Measurements from ENCODE around the gene RIMKLB.

RIMKLB gene

DNA sequence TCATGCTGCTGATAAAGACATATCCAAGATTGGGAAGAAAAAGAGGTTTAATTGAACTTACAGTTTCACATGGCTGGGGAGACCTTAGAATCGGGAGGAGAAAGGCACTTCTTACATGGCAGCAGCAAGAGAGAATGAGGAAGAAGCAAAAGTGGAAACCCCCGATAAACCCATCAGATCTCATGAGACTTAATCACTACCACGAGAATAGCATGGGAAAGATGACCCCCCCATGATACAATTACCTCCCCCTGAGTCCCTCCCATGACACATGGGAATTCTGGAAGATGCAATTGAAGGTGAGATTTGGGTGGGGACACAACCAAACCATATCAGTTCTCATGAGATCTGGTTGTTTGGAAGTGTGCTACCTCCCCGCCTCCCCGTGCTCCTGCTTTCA is 25.4 kb upstream of the RIMKLB start:
- H3K4me1 ChIP-seq (ENCODE audit: control insufficient read depth, insufficient read depth, low read length): no peaks in the 10 kb centered on the region
- no peaks in the 10 kb centered on the region for H3K27me3 ChIP-seq (ENCODE audit: control insufficient read depth, insufficient read depth, low read length)
- H3K9ac ChIP-seq (ENCODE audit: low read depth, low read length): no peak overlapping the region
- H3K4me3 ChIP-seq (ENCODE audit: low read length): no peak overlapping the region
- no peaks in the 10 kb centered on the region for H3K36me3 ChIP-seq (ENCODE audit: insufficient read depth, low read length)
- no peak overlapping the region for H3K4me2 ChIP-seq (ENCODE audit: low read length)
- no peaks in the 10 kb centered on the region for H3K9me3 ChIP-seq (replicated peaks; ENCODE audit: low read length)

DNA sequence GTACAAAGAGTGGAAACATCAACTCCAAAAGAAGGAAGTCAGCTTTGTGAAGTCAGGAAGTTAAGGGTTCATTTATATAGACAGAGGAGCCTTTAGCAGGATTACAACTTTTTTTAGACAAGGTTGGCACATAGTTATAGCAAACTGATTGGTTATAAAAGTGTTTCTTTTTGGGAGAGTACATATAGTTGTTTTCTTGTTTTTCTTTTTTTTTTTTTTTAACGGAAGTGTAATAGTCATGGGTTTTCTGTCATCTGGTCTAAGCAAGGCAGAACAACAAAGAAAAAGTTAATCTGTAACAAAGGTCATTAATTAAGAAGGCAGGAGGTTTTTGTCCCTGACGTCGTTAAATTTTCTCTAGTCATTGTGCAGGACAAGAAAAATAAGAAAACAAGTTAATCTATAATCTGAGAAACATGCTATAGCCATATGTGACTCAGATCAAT is 22.2 kb upstream of the RIMKLB start:
- H3K9me3 ChIP-seq (replicated peaks; ENCODE audit: low read length): no peaks in the 10 kb centered on the region
- no peak overlapping the region for H3K4me2 ChIP-seq (ENCODE audit: low read length)
- H3K9ac ChIP-seq (ENCODE audit: low read depth, low read length): no peak overlapping the region
- H3K36me3 ChIP-seq (ENCODE audit: insufficient read depth, low read length): no peaks in the 10 kb centered on the region
- no peaks in the 10 kb centered on the region for H3K4me1 ChIP-seq (ENCODE audit: control insufficient read depth, insufficient read depth, low read length)
- no peak overlapping the region for H3K4me3 ChIP-seq (ENCODE audit: low read length)
- no peaks in the 10 kb centered on the region for H3K27me3 ChIP-seq (ENCODE audit: control insufficient read depth, insufficient read depth, low read length)

DNA sequence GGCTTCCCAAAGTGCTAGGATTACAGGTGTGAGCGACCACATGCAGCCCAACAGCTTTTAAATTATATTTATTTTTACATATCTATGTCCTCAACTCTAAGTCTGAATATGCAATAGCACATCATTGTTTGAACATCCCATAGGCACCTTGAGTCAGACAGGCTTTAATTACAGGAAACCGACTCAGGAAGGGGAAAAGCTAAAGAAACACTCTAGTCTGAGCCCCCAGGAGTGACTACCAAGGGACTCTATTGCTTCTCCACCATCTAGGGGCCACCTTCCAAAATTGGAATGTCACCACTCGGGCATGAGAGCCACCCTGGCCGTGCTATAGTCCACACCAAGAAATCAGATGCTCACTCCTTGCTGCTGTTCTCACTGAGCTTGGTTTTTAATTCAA is 21.1 kb upstream of the RIMKLB start:
- no peak overlapping the region for H3K4me3 ChIP-seq (ENCODE audit: low read length)
- no peaks in the 10 kb centered on the region for H3K27me3 ChIP-seq (ENCODE audit: control insufficient read depth, insufficient read depth, low read length)
- H3K9me3 ChIP-seq (replicated peaks; ENCODE audit: low read length): no peaks in the 10 kb centered on the region
- H3K4me2 ChIP-seq (ENCODE audit: low read length): no peak overlapping the region
- no peak overlapping the region for H3K9ac ChIP-seq (ENCODE audit: low read depth, low read length)
- H3K4me1 ChIP-seq (ENCODE audit: control insufficient read depth, insufficient read depth, low read length): peaks cover 10% of the 10 kb centered on the region
- no peaks in the 10 kb centered on the region for H3K36me3 ChIP-seq (ENCODE audit: insufficient read depth, low read length)

DNA sequence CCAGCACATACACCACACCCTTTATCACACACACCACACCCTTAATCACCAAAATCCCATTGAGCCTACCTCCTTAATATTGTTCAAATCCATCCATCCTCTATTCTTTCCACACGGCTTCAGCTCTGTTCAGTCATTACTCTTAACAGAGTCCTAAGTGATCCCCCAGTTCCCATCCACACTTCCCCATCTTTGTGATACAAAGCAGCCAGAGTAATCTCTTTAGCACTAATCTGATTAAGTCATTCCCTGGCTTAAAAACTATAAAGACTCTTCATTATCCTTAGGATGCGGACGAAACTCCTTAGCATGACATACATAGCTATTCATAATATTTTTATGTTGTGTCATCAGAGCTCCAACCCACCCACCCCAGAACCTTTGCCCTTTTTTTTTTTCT is 20.4 kb upstream of the RIMKLB start:
- Histone ChIP-seq H3K36me3 (ENCODE audit: insufficient read depth, low read length) (no peaks in the 10 kb centered on the region), H3K4me1 (ENCODE audit: control insufficient read depth, insufficient read depth, low read length) (peaks cover 13% of the 10 kb centered on the region), H3K27me3 (ENCODE audit: control insufficient read depth, insufficient read depth, low read length) (no peaks in the 10 kb centered on the region), H3K9me3 (replicated peaks; ENCODE audit: low read length) (no peaks in the 10 kb centered on the region), H3K9ac (ENCODE audit: low read depth, low read length) (no peak overlapping the region), H3K4me3 (ENCODE audit: low read length) (no peak overlapping the region), H3K4me2 (ENCODE audit: low read length) (no peak overlapping the region)

- H3K4me3 ChIP-seq (ENCODE audit: low read length): no peak overlapping the region
- H3K4me1 ChIP-seq (ENCODE audit: control insufficient read depth, insufficient read depth, low read length): peaks cover 13% of the 10 kb centered on the region
- no peak overlapping the region for H3K9ac ChIP-seq (ENCODE audit: low read depth, low read length)
- no peaks in the 10 kb centered on the region for H3K9me3 ChIP-seq (replicated peaks; ENCODE audit: low read length)
- no peaks in the 10 kb centered on the region for H3K27me3 ChIP-seq (ENCODE audit: control insufficient read depth, insufficient read depth, low read length)
- H3K4me2 ChIP-seq (ENCODE audit: low read length): no peak overlapping the region
- no peaks in the 10 kb centered on the region for H3K36me3 ChIP-seq (ENCODE audit: insufficient read depth, low read length)
Observed at GRCh38 chr12:8678661-8679111, 19.1 kb upstream of the RIMKLB start.

DNA sequence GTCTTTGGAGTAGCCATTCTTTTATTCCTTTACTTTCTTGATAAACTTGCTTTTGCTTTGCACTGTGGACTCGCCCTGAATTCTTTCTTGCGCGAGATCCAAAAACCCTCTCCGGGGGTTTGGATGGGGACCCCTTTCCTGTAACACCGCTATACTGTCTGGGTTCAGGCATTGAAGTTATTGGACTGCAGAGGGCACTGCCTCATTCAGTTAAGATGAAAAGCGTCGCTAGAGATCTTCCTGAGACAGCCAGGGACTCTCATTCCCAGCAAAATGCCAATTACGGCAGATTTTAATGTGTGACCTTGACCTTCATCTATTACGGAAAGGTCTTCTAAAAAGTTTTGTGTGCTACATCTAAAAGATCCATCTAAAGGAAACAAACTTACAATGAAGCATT is 17.3 kb upstream of the RIMKLB start:
- no peaks in the 10 kb centered on the region for H3K27me3 ChIP-seq (ENCODE audit: control insufficient read depth, insufficient read depth, low read length)
- no peaks in the 10 kb centered on the region for H3K9me3 ChIP-seq (replicated peaks; ENCODE audit: low read length)
- H3K4me3 ChIP-seq (ENCODE audit: low read length): no peak overlapping the region
- H3K4me2 ChIP-seq (ENCODE audit: low read length): no peak overlapping the region
- no peaks in the 10 kb centered on the region for H3K36me3 ChIP-seq (ENCODE audit: insufficient read depth, low read length)
- H3K9ac ChIP-seq (ENCODE audit: low read depth, low read length): no peak overlapping the region
- H3K4me1 ChIP-seq (ENCODE audit: control insufficient read depth, insufficient read depth, low read length): peaks cover 13% of the 10 kb centered on the region

DNA sequence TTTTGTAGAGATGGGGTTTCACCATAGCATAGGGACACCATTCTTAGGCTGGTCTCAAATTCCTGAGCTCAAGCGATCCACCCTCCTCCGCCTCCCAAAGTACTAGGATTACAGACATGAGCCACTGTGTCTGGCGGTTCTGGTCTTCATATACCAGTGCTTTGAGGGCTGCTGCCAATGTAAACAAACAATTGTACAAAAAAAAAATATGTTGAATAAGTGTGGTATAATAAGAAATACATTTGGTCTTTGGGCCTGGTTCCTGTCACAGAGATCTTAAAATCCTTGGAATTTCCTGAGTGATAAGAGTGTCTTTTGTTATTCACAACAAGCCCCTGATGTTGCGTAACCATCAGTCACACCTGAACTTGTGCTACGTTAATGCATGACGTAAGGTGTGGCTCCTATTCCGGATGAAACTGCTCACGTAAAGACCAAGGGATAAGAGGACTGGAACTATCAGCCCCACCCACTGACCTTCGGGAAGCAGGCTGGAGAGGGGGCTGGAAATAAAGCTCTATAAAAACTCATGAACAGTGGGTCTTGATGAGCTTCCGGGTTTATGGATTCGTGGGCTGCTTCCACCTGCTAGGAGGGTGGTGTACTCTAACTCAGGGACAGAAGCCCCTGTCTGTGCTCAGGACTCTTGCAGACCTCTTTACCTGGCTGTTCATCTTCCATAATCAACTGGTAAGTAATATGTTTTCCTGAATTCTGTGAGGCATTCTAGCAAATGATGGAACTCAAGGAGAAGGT is 16.5 kb upstream of the RIMKLB start:
- H3K4me1 ChIP-seq (ENCODE audit: control insufficient read depth, insufficient read depth, low read length): peaks cover 13% of the 10 kb centered on the region
- H3K9me3 ChIP-seq (replicated peaks; ENCODE audit: low read length): no peaks in the 10 kb centered on the region
- no peaks in the 10 kb centered on the region for H3K36me3 ChIP-seq (ENCODE audit: insufficient read depth, low read length)
- H3K4me3 ChIP-seq (ENCODE audit: low read length): no peak overlapping the region
- no peaks in the 10 kb centered on the region for H3K27me3 ChIP-seq (ENCODE audit: control insufficient read depth, insufficient read depth, low read length)
- no peak overlapping the region for H3K9ac ChIP-seq (ENCODE audit: low read depth, low read length)
- peak overlapping the region; percentile 41 for H3K4me2 ChIP-seq (ENCODE audit: low read length)

DNA sequence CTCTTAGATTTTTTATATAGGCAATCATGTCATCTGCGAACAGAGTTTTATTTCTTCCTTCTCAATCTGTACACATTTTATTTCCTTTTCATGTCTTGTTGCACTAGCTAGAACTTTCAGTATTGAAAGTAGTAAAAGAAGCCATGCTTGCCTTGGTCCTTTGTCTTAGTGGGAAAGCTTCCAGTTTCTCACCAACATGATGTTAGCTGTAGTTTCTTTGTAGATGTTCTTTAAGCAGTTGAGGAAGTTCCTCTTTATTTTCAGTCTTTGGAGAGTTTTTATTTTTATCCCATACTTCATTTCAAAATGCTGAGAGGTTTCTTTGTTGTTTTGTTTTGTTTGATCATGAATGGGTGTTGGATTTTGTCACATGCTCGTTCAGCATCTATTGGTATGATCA is 12.7 kb upstream of the RIMKLB start:
- Histone ChIP-seq H3K4me1 (ENCODE audit: control insufficient read depth, insufficient read depth, low read length) (peaks cover 23% of the 10 kb centered on the region), H3K36me3 (ENCODE audit: insufficient read depth, low read length) (no peaks in the 10 kb centered on the region), H3K4me3 (ENCODE audit: low read length) (no peak overlapping the region), H3K9me3 (replicated peaks; ENCODE audit: low read length) (no peaks in the 10 kb centered on the region), H3K9ac (ENCODE audit: low read depth, low read length) (no peak overlapping the region), H3K4me2 (ENCODE audit: low read length) (no peak overlapping the region), H3K27me3 (ENCODE audit: control insufficient read depth, insufficient read depth, low read length) (peaks cover 3% of the 10 kb centered on the region)

- H3K4me2 ChIP-seq (ENCODE audit: low read length): peak overlapping the region; percentile 69
- H3K4me3 ChIP-seq (ENCODE audit: low read length): no peak overlapping the region
- H3K9me3 ChIP-seq (replicated peaks; ENCODE audit: low read length): no peaks in the 10 kb centered on the region
- H3K36me3 ChIP-seq (ENCODE audit: insufficient read depth, low read length): no peaks in the 10 kb centered on the region
- H3K27me3 ChIP-seq (ENCODE audit: control insufficient read depth, insufficient read depth, low read length): peaks cover 14% of the 10 kb centered on the region
- peaks cover 15% of the 10 kb centered on the region for H3K4me1 ChIP-seq (ENCODE audit: control insufficient read depth, insufficient read depth, low read length)
- no peak overlapping the region for H3K9ac ChIP-seq (ENCODE audit: low read depth, low read length)
Observed at GRCh38 chr12:8687846-8688601, 9.8 kb upstream of the RIMKLB start.

DNA sequence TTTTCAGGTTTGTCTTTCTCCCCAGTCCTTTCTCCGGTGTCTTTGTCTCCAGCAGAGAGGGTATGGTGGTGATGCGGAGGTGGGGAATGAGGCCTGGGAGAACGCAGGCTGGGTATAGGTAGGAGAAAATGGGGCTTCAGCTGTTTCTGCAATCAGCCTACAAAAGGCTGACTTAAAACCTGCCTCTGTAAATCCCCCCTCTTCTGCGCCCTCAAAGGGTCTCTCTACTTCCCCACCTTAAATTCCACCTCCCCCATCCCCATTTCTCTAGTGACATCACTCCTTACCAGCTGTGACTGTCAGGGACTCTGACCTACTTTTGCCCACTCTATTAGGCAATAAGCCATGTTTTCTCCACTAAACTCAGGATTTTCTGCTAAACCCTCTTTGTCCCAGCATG is 8.1 kb upstream of the RIMKLB start:
- no peak overlapping the region for H3K4me2 ChIP-seq (ENCODE audit: low read length)

DNA sequence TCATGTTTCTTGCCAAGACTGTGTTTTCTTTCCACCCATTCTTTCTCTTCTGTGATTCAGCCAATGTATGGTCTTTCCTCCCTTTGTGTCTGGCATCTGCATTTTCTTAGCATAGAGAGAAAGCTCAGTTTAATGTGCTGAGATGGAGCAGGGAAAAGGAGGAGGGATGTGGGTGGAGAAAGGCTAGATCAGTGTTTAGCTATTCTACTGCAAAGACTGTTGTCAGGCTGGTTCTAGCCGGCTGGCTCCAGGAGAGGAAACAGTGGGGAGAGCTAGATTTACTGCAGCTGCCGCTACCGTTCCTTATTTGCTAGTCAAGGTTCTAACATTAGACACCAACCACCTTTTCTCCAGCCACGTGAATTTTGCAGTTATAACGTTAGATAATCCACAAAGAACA is 5.2 kb upstream of the RIMKLB start:
- Histone ChIP-seq H3K9ac (ENCODE audit: low read depth, low read length) (no peak overlapping the region), H3K4me2 (ENCODE audit: low read length) (peak overlapping the region; percentile 33), H3K9me3 (replicated peaks; ENCODE audit: low read length) (no peaks in the 10 kb centered on the region), H3K36me3 (ENCODE audit: insufficient read depth, low read length) (no peaks in the 10 kb centered on the region), H3K4me3 (ENCODE audit: low read length) (no peak overlapping the region), H3K27me3 (ENCODE audit: control insufficient read depth, insufficient read depth, low read length) (peaks cover 11% of the 10 kb centered on the region), H3K4me1 (ENCODE audit: control insufficient read depth, insufficient read depth, low read length) (peaks cover 14% of the 10 kb centered on the region)

More for the DNA sequence above, 8.1 kb upstream of the RIMKLB start:
- H3K27me3 ChIP-seq (ENCODE audit: control insufficient read depth, insufficient read depth, low read length): peaks cover 14% of the 10 kb centered on the region
- H3K36me3 ChIP-seq (ENCODE audit: insufficient read depth, low read length): no peaks in the 10 kb centered on the region
- no peak overlapping the region for H3K4me3 ChIP-seq (ENCODE audit: low read length)
- peaks cover 15% of the 10 kb centered on the region for H3K4me1 ChIP-seq (ENCODE audit: control insufficient read depth, insufficient read depth, low read length)
- no peaks in the 10 kb centered on the region for H3K9me3 ChIP-seq (replicated peaks; ENCODE audit: low read length)
- no peak overlapping the region for H3K9ac ChIP-seq (ENCODE audit: low read depth, low read length)
